ENCODE measurements around the gene ANKRD27. TPM values are rescaled to one million over a fixed set of nuclear protein-coding genes. Genes with fewer than 3 reads are reported as not detected.
A peak's percentile ranks its signal among the peaks of the same experiment; 100 is the strongest.

ANKRD27 gene
- total RNA-seq, 6 experiments from 2014 or later, result 26.7 to 31.3 (median 28.5) TPM

GRCh38 chr19:32566246-32566830 lies 108.6 kb downstream of the ANKRD27 start:
- no peak overlapping the region for H3K4me3 Mint-ChIP-seq
- no peaks in the 10 kb centered on the region for H3K36me3 Mint-ChIP-seq (ENCODE audit: low read depth)
- DNase-seq, result peak; percentile 19
- peaks cover 12% of the 10 kb centered on the region for H3K27me3 Mint-ChIP-seq (ENCODE audit: insufficient read depth)
- no peak for TF ChIP-seq CTCF (IDR thresholded peaks at IDR 0.05)
- H3K27ac Mint-ChIP-seq, result no peak overlapping the region
- H3K4me1 Mint-ChIP-seq (ENCODE audit: low read depth), result peaks cover 15% of the 10 kb centered on the region; the same call in 1 of the 2 replicates
- no peaks in the 10 kb centered on the region for H3K9me3 Mint-ChIP-seq

- Mint-ChIP-seq H3K27ac (no peak overlapping the region), H3K4me1 (ENCODE audit: low read depth) (peaks cover 10% of the 10 kb centered on the region; the same call in 1 of the 2 replicates), H3K27me3 (ENCODE audit: insufficient read depth) (peaks cover 9% of the 10 kb centered on the region), H3K4me3 (no peak overlapping the region), H3K9me3 (no peaks in the 10 kb centered on the region), H3K36me3 (ENCODE audit: low read depth) (no peaks in the 10 kb centered on the region)
- no peak for DNase-seq
- TF ChIP-seq CTCF (IDR thresholded peaks at IDR 0.05), result no peak
Measured at GRCh38 chr19:32563761-32564160, 111.2 kb downstream of the ANKRD27 start.

GRCh38 chr19:32558607-32559228 lies 116.3 kb downstream of the ANKRD27 start:
- Mint-ChIP-seq H3K4me3 (no peak overlapping the region), H3K9me3 (no peaks in the 10 kb centered on the region), H3K27ac (no peak overlapping the region), H3K36me3 (ENCODE audit: low read depth) (no peaks in the 10 kb centered on the region), H3K27me3 (ENCODE audit: insufficient read depth) (peaks cover 3% of the 10 kb centered on the region), H3K4me1 (ENCODE audit: low read depth) (peaks cover 4% of the 10 kb centered on the region; the same call in 1 of the 2 replicates)
- no peak for DNase-seq
- TF ChIP-seq CTCF (IDR thresholded peaks at IDR 0.05), result no peak

GRCh38 chr19:32555786-32556185 lies 119.2 kb downstream of the ANKRD27 start:
- Mint-ChIP-seq H3K27me3 (ENCODE audit: insufficient read depth) (peaks cover 10% of the 10 kb centered on the region; the same call in 1 of the 2 replicates), H3K36me3 (ENCODE audit: low read depth) (no peaks in the 10 kb centered on the region), H3K4me3 (no peak overlapping the region), H3K4me1 (ENCODE audit: low read depth) (peaks cover 4% of the 10 kb centered on the region; the same call in 1 of the 2 replicates), H3K9me3 (no peaks in the 10 kb centered on the region), H3K27ac (no peak overlapping the region)
- no peak for TF ChIP-seq CTCF (IDR thresholded peaks at IDR 0.05)
- no peak for DNase-seq

GRCh38 chr19:32550666-32551065 lies 124.3 kb downstream of the ANKRD27 start:
- Mint-ChIP-seq H3K4me1 (ENCODE audit: low read depth) (no peaks in the 10 kb centered on the region), H3K27ac (no peak overlapping the region), H3K9me3 (no peaks in the 10 kb centered on the region), H3K4me3 (no peak overlapping the region), H3K27me3 (ENCODE audit: insufficient read depth) (peaks cover 21% of the 10 kb centered on the region; the same call in 1 of the 2 replicates), H3K36me3 (ENCODE audit: low read depth) (no peaks in the 10 kb centered on the region)
- DNase-seq, result no peak
- no peak for TF ChIP-seq CTCF (IDR thresholded peaks at IDR 0.05)

Other genes with a start within 250 kb of the ANKRD27 start
- 100 to 1,000 TPM; 146 to 196 (median 174) TPM for gene PDCD5, start 94.0 kb downstream of the ANKRD27 start, total RNA-seq (2021; fragmentation: NEBNext Ultra II Directional; extraction: Animal tissue kit (Norgen Biotek cat#: 25700))
- under 1 TPM; 0.16 to 0.38 (median 0.19) TPM for gene RGS9BP, start 668 bp upstream of the ANKRD27 start, total RNA-seq (2021; fragmentation: NEBNext Ultra II Directional; extraction: Animal tissue kit (Norgen Biotek cat#: 25700))
- gene NUDT19, start 16.6 kb upstream of the ANKRD27 start, total RNA-seq (2021; fragmentation: NEBNext Ultra II Directional; extraction: Animal tissue kit (Norgen Biotek cat#: 25700)), result 10 to 100 TPM; 12.8 to 15.1 (median 14.3) TPM
- gene TDRD12, start 44.6 kb upstream of the ANKRD27 start, total RNA-seq (2021; fragmentation: NEBNext Ultra II Directional; extraction: Animal tissue kit (Norgen Biotek cat#: 25700)), result under 1 TPM in 5 of 6 experiments, not detected in 1; 0.07 to 0.31 (median 0.18) TPM
- not detected for gene SLC7A9, start 194.6 kb upstream of the ANKRD27 start, total RNA-seq (2021; fragmentation: NEBNext Ultra II Directional; extraction: Animal tissue kit (Norgen Biotek cat#: 25700))